ENCODE data around the gene ADAMTS2.

- TF ChIP-seq CTCF (conservative IDR thresholded peaks at IDR 0.05 in 1 of 2, IDR thresholded peaks at IDR 0.05 in 1 of 2; ENCODE audit: low read depth in 1 of 2, low read length in 2 of 2) (no peak), EZH2 (IDR thresholded peaks at IDR 0.05; ENCODE audit: low read length, missing control alignments) (no peak)
Measured at GRCh38 chr5:179245031-179245430, 100.2 kb downstream of the ADAMTS2 start.
